Activated naive CD4-positive, alpha-beta T cell treated with anti-CD3 and anti-CD28 coated beads, Interleukin-2, amount 10 ng/mL, durations not matched to agents 5 hours and 36 hours (primary cell): ENCODE measurements around the gene GP5. TPM values are rescaled to one million over a fixed set of nuclear protein-coding genes. Genes with fewer than 3 reads are reported as not detected.

Experiments
- total RNA-seq, 2 experiments: library from RNA; stranded (reverse); gene quantifications; one replicate each; pipeline ENCODE4 v1.2.3, GENCODE V29; 2021

Gene GP5
- total RNA-seq: 1 to 10 TPM; 4.9 to 5.2 TPM

GRCh38 chr3:194399166-194399565 is at the start of gene GP5:
Gene GP5, minus strand, starts transcription at chr3:194399266. Its CDS starts 984 bp downstream, at chr3:194398282.

GRCh38 chr3:194369522-194370279 is 29.4 kb downstream of the GP5 start, which contains the start of gene LRRC15:
Gene LRRC15, minus strand, starts transcription at chr3:194369743. Its CDS starts 8,700 bp downstream, at chr3:194361043.

GRCh38 chr3:194351080-194351672 is 47.9 kb downstream of the GP5 start, which contains the start of gene CPN2:
Gene CPN2, minus strand, starts transcription at chr3:194351328. Its CDS starts 8,626 bp downstream, at chr3:194342702.

Other genes with a start within 250 kb of the GP5 start
- not detected for gene CPN2, start 47.9 kb downstream of the GP5 start, total RNA-seq
- gene LRRC15, start 29.5 kb downstream of the GP5 start, total RNA-seq: not detected
- gene ATP13A3, start 87.7 kb upstream of the GP5 start, total RNA-seq: 10 to 100 TPM; 74.2 to 80.2 TPM
- 1 to 10 TPM; 3.1 to 3.4 TPM for gene TMEM44, start 234.2 kb upstream of the GP5 start, total RNA-seq